H1 (cell line): ENCODE measurements around the gene SAMD4A. TPM values are rescaled to one million over a fixed set of nuclear protein-coding genes. Genes with fewer than 3 reads are reported as not detected.
A peak's percentile ranks its signal among the peaks of the same experiment; 100 is the strongest.

ENCODE experiments used
- CTCF ChIA-PET: fragments of 300-600 bp; sonication (Branson Sonifier 250); formaldehyde crosslinking; loops from one replicate; lab custom pipeline; 2021; ENCODE audit not compliant: partially characterized antibody; lab: Charles Lee
- POLR2A ChIA-PET: fragments of 300-600 bp; sonication (Branson Sonifier 250); formaldehyde crosslinking; loops from one replicate; lab custom pipeline; 2021; ENCODE audit warnings: inconsistent platforms; ENCODE audit not compliant: partially characterized antibody; lab: Charles Lee
- DNase-seq, 2 experiments: peaks; one replicate each; pipeline versions ENCODE4 v3.0.0 to v3.0.0-alpha.2; 2010 to 2022; ENCODE audit warnings: low spot score in 2 of 2, low read depth in 1 of 2, mixed read lengths in 1 of 2
- FAIRE-seq: peaks from 2 replicates; lab custom pipeline; 2011; peaks lifted over from hg19 to GRCh38; lab: Jason Lieb, UNC
- H2AFZ ChIP-seq: 2 replicates; pipeline ENCODE4 v1.8.1; 2012; ENCODE audit warnings: low read length, inconsistent platforms
- H2AK5ac ChIP-seq: 2 replicates; pipeline ENCODE4 v1.6.1; 2013; ENCODE audit warnings: low read depth, low read length
- H2BK120ac ChIP-seq: replicated peaks from 2 replicates; pipeline ENCODE3; 2013; ENCODE audit warnings: low read depth, low read length, inconsistent platforms
- H2BK12ac ChIP-seq: 2 replicates; pipeline ENCODE4 v1.6.1; 2013; ENCODE audit warnings: low read depth, low read length
- H2BK15ac ChIP-seq: 2 replicates; pipeline ENCODE4 v1.6.1; 2013; ENCODE audit warnings: low read length
- H2BK20ac ChIP-seq: 2 replicates; pipeline ENCODE4 v1.6.1; 2013; ENCODE audit warnings: low read length
- H2BK5ac ChIP-seq: 2 replicates; pipeline ENCODE4 v1.6.1; 2013; ENCODE audit warnings: low read depth, low read length
- H3K14ac ChIP-seq: 2 replicates; pipeline ENCODE4 v1.6.1; 2013; ENCODE audit warnings: inconsistent platforms; ENCODE audit not compliant: insufficient read length
- H3K18ac ChIP-seq: 2 replicates; pipeline ENCODE4 v1.6.1; 2013; ENCODE audit warnings: low read length; ENCODE audit errors: extremely low read depth
- H3K23ac ChIP-seq: 2 replicates; pipeline ENCODE4 v1.6.1; 2013; ENCODE audit warnings: inconsistent platforms; ENCODE audit not compliant: insufficient read length
- H3K23me2 ChIP-seq: 2 replicates; pipeline ENCODE4 v1.6.1; 2013; ENCODE audit warnings: low read depth, low read length
- H3K27ac ChIP-seq: 2 replicates; pipeline ENCODE4 v1.6.1; 2011; ENCODE audit warnings: low read depth, low read length, inconsistent platforms
- H3K27me3 ChIP-seq, 4 experiments: replicated peaks in 1 of 4; 1 replicate in 1 of 4; 2 replicates in 3 of 4; pipeline versions ENCODE4 v1.6.1 to v1.8.1; 2011 to 2013; ENCODE audit warnings: low read length in 3 of 4, mild to moderate bottlenecking in 3 of 4, inconsistent platforms in 2 of 4, mixed read lengths in 2 of 4, moderate library complexity in 1 of 4; ENCODE audit not compliant: control insufficient read depth in 3 of 4, insufficient read depth in 3 of 4; ENCODE audit errors: extremely low read depth in 1 of 4
- H3K36me3 ChIP-seq, 4 experiments: 2 replicates each; pipeline versions ENCODE4 v1.6.1 to v1.8.1; 2011 to 2013; ENCODE audit warnings: mild to moderate bottlenecking in 4 of 4, low read length in 3 of 4, moderate library complexity in 2 of 4, control low read depth in 1 of 4, inconsistent platforms in 1 of 4; ENCODE audit not compliant: insufficient read depth in 4 of 4, control insufficient read depth in 2 of 4
- H3K4ac ChIP-seq: replicated peaks from 2 replicates; pipeline ENCODE3; 2013; ENCODE audit warnings: low read length, low read depth, mixed read lengths, inconsistent platforms; ENCODE audit not compliant: insufficient read length
- H3K4me1 ChIP-seq, 4 experiments: replicated peaks in 1 of 4; 1 replicate in 1 of 4; 2 replicates in 3 of 4; pipeline versions ENCODE4 v1.6.1 to v1.8.1; 2011 to 2013; ENCODE audit warnings: low read length in 3 of 4, inconsistent platforms in 2 of 4, mixed read lengths in 1 of 4; ENCODE audit not compliant: insufficient read depth in 4 of 4, control insufficient read depth in 3 of 4
- H3K4me2 ChIP-seq, 2 experiments: 2 replicates each; pipeline versions ENCODE4 v1.6.1 to v1.8.1; 2011 to 2013; ENCODE audit warnings: low read depth in 2 of 2, low read length in 2 of 2, control low read depth in 1 of 2, inconsistent platforms in 1 of 2, mild to moderate bottlenecking in 1 of 2; ENCODE audit not compliant: insufficient read depth in 1 of 2
- H3K4me3 ChIP-seq, 4 experiments: fragments of 200-600, 300-600 bp in 1 of 4; sonication (generic), shearing (Covaris generic), sonication (Bioruptor Twin) in 1 of 4; 2 replicates each; pipeline versions ENCODE4 v1.5.1 to v1.8.1; 2011 to 2016; ENCODE audit warnings: low read length in 4 of 4, low read depth in 3 of 4, control low read depth in 2 of 4, inconsistent platforms in 2 of 4, mild to moderate bottlenecking in 2 of 4, mixed read lengths in 1 of 4, moderate library complexity in 1 of 4; ENCODE audit not compliant: insufficient read depth in 2 of 4; ENCODE audit errors: extremely low read depth in 1 of 4
- H3K56ac ChIP-seq: replicated peaks from 2 replicates; pipeline ENCODE3; 2013; ENCODE audit warnings: low read depth, mild to moderate bottlenecking, mixed read lengths, low read length, inconsistent platforms; ENCODE audit not compliant: insufficient read length
- H3K79me1 ChIP-seq: 2 replicates; pipeline ENCODE4 v1.6.1; 2013; ENCODE audit warnings: low read depth, low read length, control low read depth
- H3K79me2 ChIP-seq, 2 experiments: 2 replicates each; pipeline versions ENCODE4 v1.6.1 to v1.8.1; 2012 to 2013; ENCODE audit warnings: low read length in 2 of 2, mild to moderate bottlenecking in 2 of 2, inconsistent platforms in 1 of 2; ENCODE audit not compliant: insufficient read depth in 2 of 2, control insufficient read depth in 1 of 2
- H3K9ac ChIP-seq, 4 experiments: replicated peaks in 1 of 4; 1 replicate in 1 of 4; 2 replicates in 3 of 4; pipeline versions ENCODE4 v1.6.1 to v1.8.1; 2011 to 2013; ENCODE audit warnings: low read depth in 3 of 4, low read length in 3 of 4, control low read depth in 2 of 4, mild to moderate bottlenecking in 2 of 4, moderate library complexity in 2 of 4, inconsistent platforms in 1 of 4; ENCODE audit errors: extremely low read depth in 1 of 4
- H3K9me3 ChIP-seq, 2 experiments: 2 replicates each; pipeline versions ENCODE4 v1.6.1 to v1.8.1; 2012 to 2013; ENCODE audit warnings: mild to moderate bottlenecking in 2 of 2, moderate library complexity in 2 of 2, control low read depth in 1 of 2, inconsistent platforms in 1 of 2, low read depth in 1 of 2, low read length in 1 of 2, mixed read lengths in 1 of 2; ENCODE audit not compliant: insufficient read depth in 2 of 2
- H4K20me1 ChIP-seq, 2 experiments: replicated peaks in 1 of 2; 2 replicates each; pipeline versions ENCODE3 to v1.8.1; 2011 to 2013; ENCODE audit warnings: inconsistent platforms in 2 of 2, low read length in 2 of 2, mild to moderate bottlenecking in 1 of 2; ENCODE audit not compliant: insufficient read depth in 2 of 2, control insufficient read depth in 1 of 2
- H4K5ac ChIP-seq: 2 replicates; pipeline ENCODE4 v1.6.1; 2013; ENCODE audit warnings: low read length, low read depth, mixed read lengths, inconsistent platforms; ENCODE audit not compliant: insufficient read length
- H4K8ac ChIP-seq: 2 replicates; pipeline ENCODE4 v1.8.0; 2013; ENCODE audit warnings: mild to moderate bottlenecking, moderate library complexity, low read length, inconsistent platforms; ENCODE audit not compliant: insufficient read depth; ENCODE audit errors: extremely low read depth
- H4K91ac ChIP-seq: replicated peaks from 2 replicates; pipeline ENCODE3; 2013; ENCODE audit warnings: low read length, mixed read lengths, inconsistent platforms; ENCODE audit not compliant: insufficient read length
- JUN ChIP-seq: IDR thresholded peaks from 2 replicates; pipeline ENCODE4 v1.6.1; 2011; ENCODE audit warnings: low read depth, mild to moderate bottlenecking, improper control_type of control experiment, low read length
- MAFK ChIP-seq: IDR thresholded peaks from 2 replicates; pipeline ENCODE4 v1.6.1; 2012; ENCODE audit warnings: low read depth, mild to moderate bottlenecking, improper control_type of control experiment, low read length
- WGBS, 2 experiments: shearing (Covaris generic) in 1 of 2; methylation state at CpG; one replicate each; pipeline versions ENCODE4 v1.1.6 to v1.1.7; 2013 to 2015; ENCODE audit warnings: low lambda C conversion rate in 2 of 2, mixed read lengths in 2 of 2, inconsistent platforms in 1 of 2, low coverage in 1 of 2, missing lambda C conversion rate in 1 of 2; ENCODE audit not compliant: insufficient replicate concordance in 2 of 2, insufficient coverage in 1 of 2, insufficient read length in 1 of 2; ENCODE audit errors: extremely low coverage in 1 of 2, missing lambda C conversion rate in 1 of 2; 5-methylcytosine and 5-hydroxymethylcytosine counted together
- polyA plus RNA-seq, 7 experiments: library from polyadenylated mRNA; depleted of rRNA in 3 of 7; stranded (reverse) in 5 of 7; unstranded in 2 of 7; fragments of >200 nt in 5 of 7; fragments of 200-250 nt in 2 of 7; gene quantifications; 1 replicate in 5 of 7; 2 replicates in 1 of 7; 4 replicates in 1 of 7; pipeline versions ENCODE4 v1.2.1 to v1.2.3, GENCODE V29; 2011 to 2013; ENCODE audit warnings: missing spikeins in 2 of 7, mixed read lengths in 2 of 7
- total RNA-seq: library from RNA; stranded (reverse); fragmentation: NEBNext Ultra II Directional; extraction: Animal tissue kit (Norgen Biotek cat#: 25700); gene quantifications from 2 replicates; pipeline ENCODE4 v1.2.1, GENCODE V29; 2021

SAMD4A gene
- total and polyA plus RNA-seq, 2 of the 8 experiments (the other 6 are each of a cell fraction or from before 2014, with no cell fraction given) = 2.4 to 12.3 TPM

DNA sequence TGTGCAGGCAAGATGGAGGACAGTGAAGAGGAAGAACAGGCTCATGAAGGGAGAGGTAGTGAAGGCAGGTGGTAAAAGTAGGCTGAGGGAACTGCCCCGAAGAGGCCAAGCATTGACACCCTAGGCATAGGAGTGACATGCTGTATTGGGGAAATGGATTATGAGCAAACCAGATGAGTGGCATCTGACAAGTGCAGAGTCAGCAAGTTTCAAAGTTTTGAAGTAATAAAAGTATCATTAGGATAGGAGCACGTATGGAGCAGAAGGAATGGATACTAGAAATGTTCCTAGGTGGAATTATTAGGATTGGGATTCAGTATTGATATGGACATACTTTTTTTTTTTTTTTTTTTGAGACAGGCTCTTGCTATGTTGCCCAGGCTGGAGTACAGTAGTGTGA, 139.8 kb downstream of the SAMD4A start:
- Histone ChIP-seq H2BK20ac (no peak overlapping the region), H3K4me1 (peaks cover 0 to 8% (median 0%) of the 10 kb centered on the region in 4 experiments; a peak in 1 of 7 replicates), H3K79me2 (no peaks in the 10 kb centered on the region), H3K18ac (no peak overlapping the region), H3K23ac (no peak overlapping the region), H3K4me2 (no peak overlapping the region), H2AFZ (no peak overlapping the region), H4K8ac (no peak overlapping the region), H3K36me3 (no peaks in the 10 kb centered on the region), H4K20me1 (no peaks in the 10 kb centered on the region), H2AK5ac (no peak overlapping the region), H3K9me3 (no peaks in the 10 kb centered on the region), H2BK120ac (no peak overlapping the region), H3K23me2 (no peaks in the 10 kb centered on the region), H3K4me3 (no peak overlapping the region), H3K4ac (no peak overlapping the region), H3K14ac (no peak overlapping the region), H3K27me3 (no peaks in the 10 kb centered on the region; a peak in 1 of 7 replicates), H4K5ac (no peak overlapping the region), H2BK5ac (no peak overlapping the region), H2BK12ac (no peak overlapping the region), H2BK15ac (no peak overlapping the region), H4K91ac (no peak overlapping the region), H3K9ac (no peak overlapping the region), H3K79me1 (no peaks in the 10 kb centered on the region; the same call in 1 of the 2 replicates), H3K56ac (no peak overlapping the region), H3K27ac (no peak overlapping the region)
- DNase-seq = no peak
- ChIA-PET CTCF (no interaction called here), POLR2A (no interaction called here)
- TF ChIP-seq JUN (no peak), MAFK (peak; percentile 65; the same call in 1 of the 2 replicates)
- WGBS, 2 experiments = 91% methylated on average over 2 of the region's 2 CpGs; no CpG with 5 or more reads in 1 of the 2 experiments
- FAIRE-seq = no peak
